ENCODE data around the gene RAB5B.

RAB5B gene

DNA sequence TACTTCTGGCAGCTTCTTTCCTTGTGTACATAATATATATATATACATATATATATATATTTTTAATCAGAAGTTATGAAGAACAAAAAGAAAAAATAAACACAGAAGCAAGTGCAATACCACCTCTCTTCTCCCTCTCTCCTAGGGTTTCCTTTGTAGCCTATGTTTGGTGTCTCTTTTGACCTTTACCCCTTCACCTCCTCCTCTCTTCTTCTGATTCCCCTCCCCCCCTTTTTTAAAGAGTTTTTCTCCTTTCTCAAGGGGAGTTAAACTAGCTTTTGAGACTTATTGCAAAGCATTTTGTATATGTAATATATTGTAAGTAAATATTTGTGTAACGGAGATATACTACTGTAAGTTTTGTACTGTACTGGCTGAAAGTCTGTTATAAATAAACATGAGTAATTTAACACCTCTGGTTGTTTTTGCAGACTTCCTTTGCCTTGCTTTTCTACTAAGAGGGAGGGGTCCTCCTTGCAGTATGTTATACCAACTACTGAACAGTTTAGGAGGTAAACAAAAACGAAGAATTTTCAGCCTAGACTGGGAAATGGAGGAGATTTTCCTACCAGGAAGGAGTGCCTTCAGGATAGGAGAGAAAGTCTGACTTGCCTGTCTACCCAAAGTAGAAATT lies 64.3 kb downstream of the RAB5B start:
- H3K4me1 ChIP-seq (ENCODE audit: insufficient read depth, low read length, severe bottlenecking) = peaks cover 15% of the 10 kb centered on the region
- no peaks in the 10 kb centered on the region for H3K9me2 ChIP-seq (ENCODE audit: low read depth, low read length)
- H3K27ac ChIP-seq (ENCODE audit: low read depth, low read length, poor library complexity, severe bottlenecking) = no peak overlapping the region
- no peak overlapping the region for H3K4me3 ChIP-seq (ENCODE audit: low read depth, low read length, poor library complexity, severe bottlenecking)
- no peaks in the 10 kb centered on the region for H3F3A ChIP-seq (ENCODE audit: insufficient read depth, low read length)
- H3K9me3 ChIP-seq (ENCODE audit: low read length) = no peaks in the 10 kb centered on the region
- H4K20me1 ChIP-seq (ENCODE audit: insufficient read depth, low read length) = no peaks in the 10 kb centered on the region
- H3K36me3 ChIP-seq (ENCODE audit: insufficient read depth, low read length) = peaks cover 8% of the 10 kb centered on the region
- peaks cover 13% of the 10 kb centered on the region for H3K79me2 ChIP-seq (ENCODE audit: insufficient read depth, low read length)
- TF ChIP-seq EZH2 (IDR thresholded peaks at IDR 0.05; ENCODE audit: borderline replicate concordance, low read length) (no peak), CTCF (IDR thresholded peaks at IDR 0.05; ENCODE audit: low read length) (no peak)
- no peak overlapping the region for H3K4me2 ChIP-seq (ENCODE audit: low read length)
- no peaks in the 10 kb centered on the region for H3K27me3 ChIP-seq (ENCODE audit: insufficient read depth, low read length)
- H3K9ac ChIP-seq (ENCODE audit: low read length) = no peak overlapping the region
- no peak overlapping the region for H2AFZ ChIP-seq (ENCODE audit: low read length)

GRCh38 chr12:56040151-56040550 lies 66.3 kb downstream of the RAB5B start:
- no peak overlapping the region for H3K4me2 ChIP-seq (ENCODE audit: low read length)

DNA sequence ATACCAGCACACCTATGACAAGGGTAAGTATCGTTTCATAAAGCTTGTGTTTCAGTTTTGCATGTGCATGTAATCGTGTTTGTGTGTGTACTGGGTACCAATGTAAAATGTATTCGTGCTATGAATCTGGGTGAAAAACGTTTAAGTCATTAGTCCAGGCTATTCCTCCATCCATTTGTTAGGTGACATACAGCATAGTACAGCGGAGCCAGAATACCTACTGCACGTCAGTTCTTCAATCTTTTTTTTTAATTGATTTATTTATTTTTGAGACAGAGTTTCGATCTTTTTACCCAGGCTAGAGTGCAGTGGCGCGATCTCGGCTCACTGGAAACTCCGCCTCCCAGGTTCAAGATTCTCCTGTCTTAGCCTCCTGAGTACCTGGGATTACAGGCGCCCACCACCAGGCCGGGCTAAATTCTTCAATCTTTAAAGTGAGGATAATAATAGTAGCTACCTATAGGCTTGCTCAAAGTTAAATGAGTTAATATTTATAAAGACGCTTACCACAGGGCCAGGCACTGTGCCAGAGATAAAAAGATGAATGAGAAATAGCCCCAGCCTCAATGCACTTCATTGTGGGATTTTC lies 67.2 kb downstream of the RAB5B start:
- peak overlapping the region; percentile 56 for H3K4me3 ChIP-seq (ENCODE audit: low read depth, low read length, poor library complexity, severe bottlenecking)
- peak overlapping the region; percentile 73 for H3K4me2 ChIP-seq (ENCODE audit: low read length)
- no peaks in the 10 kb centered on the region for H3K9me2 ChIP-seq (ENCODE audit: low read depth, low read length)
- H3K79me2 ChIP-seq (ENCODE audit: insufficient read depth, low read length) = peaks cover 17% of the 10 kb centered on the region
- H4K20me1 ChIP-seq (ENCODE audit: insufficient read depth, low read length) = no peaks in the 10 kb centered on the region
- H3K27ac ChIP-seq (ENCODE audit: low read depth, low read length, poor library complexity, severe bottlenecking) = peak overlapping the region; percentile 40
- H3K27me3 ChIP-seq (ENCODE audit: insufficient read depth, low read length) = no peaks in the 10 kb centered on the region
- TF ChIP-seq CTCF (IDR thresholded peaks at IDR 0.05; ENCODE audit: low read length) (no peak), EZH2 (IDR thresholded peaks at IDR 0.05; ENCODE audit: borderline replicate concordance, low read length) (no peak)
- peak overlapping the region; percentile 62 for H3K9ac ChIP-seq (ENCODE audit: low read length)
- no peaks in the 10 kb centered on the region for H3F3A ChIP-seq (ENCODE audit: insufficient read depth, low read length)
- peaks cover 22% of the 10 kb centered on the region for H3K4me1 ChIP-seq (ENCODE audit: insufficient read depth, low read length, severe bottlenecking)
- no peaks in the 10 kb centered on the region for H3K9me3 ChIP-seq (ENCODE audit: low read length)
- H3K36me3 ChIP-seq (ENCODE audit: insufficient read depth, low read length) = peaks cover 36% of the 10 kb centered on the region
- peak overlapping the region; percentile 32; the same call in 1 of the 2 replicates for H2AFZ ChIP-seq (ENCODE audit: low read length)

More at GRCh38 chr12:56040151-56040550, 66.3 kb downstream of the RAB5B start:
- H3K9me2 ChIP-seq (ENCODE audit: low read depth, low read length) = no peaks in the 10 kb centered on the region
- H3K27me3 ChIP-seq (ENCODE audit: insufficient read depth, low read length) = no peaks in the 10 kb centered on the region
- H3K9me3 ChIP-seq (ENCODE audit: low read length) = no peaks in the 10 kb centered on the region
- no peaks in the 10 kb centered on the region for H4K20me1 ChIP-seq (ENCODE audit: insufficient read depth, low read length)
- no peak overlapping the region for H3K9ac ChIP-seq (ENCODE audit: low read length)
- H3K27ac ChIP-seq (ENCODE audit: low read depth, low read length, poor library complexity, severe bottlenecking) = no peak overlapping the region
- H3F3A ChIP-seq (ENCODE audit: insufficient read depth, low read length) = no peaks in the 10 kb centered on the region
- H3K79me2 ChIP-seq (ENCODE audit: insufficient read depth, low read length) = peaks cover 17% of the 10 kb centered on the region
- TF ChIP-seq EZH2 (IDR thresholded peaks at IDR 0.05; ENCODE audit: borderline replicate concordance, low read length) (no peak), CTCF (IDR thresholded peaks at IDR 0.05; ENCODE audit: low read length) (no peak)
- H3K4me3 ChIP-seq (ENCODE audit: low read depth, low read length, poor library complexity, severe bottlenecking) = no peak overlapping the region
- H3K4me1 ChIP-seq (ENCODE audit: insufficient read depth, low read length, severe bottlenecking) = peaks cover 22% of the 10 kb centered on the region
- peaks cover 27% of the 10 kb centered on the region for H3K36me3 ChIP-seq (ENCODE audit: insufficient read depth, low read length)
- no peak overlapping the region for H2AFZ ChIP-seq (ENCODE audit: low read length)

All from OCI-LY1 (cell line).